A673 (cell line): ENCODE measurements around the gene BFAR.

ENCODE experiments used
- EZH2 ChIP-seq: fragments of 200-600 bp; sonication (generic); IDR thresholded peaks from 2 replicates; pipeline ENCODE4 v1.6.1; 2017; ENCODE audit warnings: borderline replicate concordance, low read depth, mild to moderate bottlenecking, mixed read lengths, antibody characterized with exemption, low read length; ENCODE audit not compliant: poor library complexity, severe bottlenecking
- TF ChIP-seq, protein P1 (sequence below): fragments of 300-800, 200-600 bp; sonication (generic); conservative IDR thresholded peaks from 2 replicates; pipeline ENCODE4 v1.5.1; 2017; ENCODE audit warnings: low read depth, mild to moderate bottlenecking, antibody characterized with exemption, low read length, moderate library complexity, mixed read lengths

DNA sequence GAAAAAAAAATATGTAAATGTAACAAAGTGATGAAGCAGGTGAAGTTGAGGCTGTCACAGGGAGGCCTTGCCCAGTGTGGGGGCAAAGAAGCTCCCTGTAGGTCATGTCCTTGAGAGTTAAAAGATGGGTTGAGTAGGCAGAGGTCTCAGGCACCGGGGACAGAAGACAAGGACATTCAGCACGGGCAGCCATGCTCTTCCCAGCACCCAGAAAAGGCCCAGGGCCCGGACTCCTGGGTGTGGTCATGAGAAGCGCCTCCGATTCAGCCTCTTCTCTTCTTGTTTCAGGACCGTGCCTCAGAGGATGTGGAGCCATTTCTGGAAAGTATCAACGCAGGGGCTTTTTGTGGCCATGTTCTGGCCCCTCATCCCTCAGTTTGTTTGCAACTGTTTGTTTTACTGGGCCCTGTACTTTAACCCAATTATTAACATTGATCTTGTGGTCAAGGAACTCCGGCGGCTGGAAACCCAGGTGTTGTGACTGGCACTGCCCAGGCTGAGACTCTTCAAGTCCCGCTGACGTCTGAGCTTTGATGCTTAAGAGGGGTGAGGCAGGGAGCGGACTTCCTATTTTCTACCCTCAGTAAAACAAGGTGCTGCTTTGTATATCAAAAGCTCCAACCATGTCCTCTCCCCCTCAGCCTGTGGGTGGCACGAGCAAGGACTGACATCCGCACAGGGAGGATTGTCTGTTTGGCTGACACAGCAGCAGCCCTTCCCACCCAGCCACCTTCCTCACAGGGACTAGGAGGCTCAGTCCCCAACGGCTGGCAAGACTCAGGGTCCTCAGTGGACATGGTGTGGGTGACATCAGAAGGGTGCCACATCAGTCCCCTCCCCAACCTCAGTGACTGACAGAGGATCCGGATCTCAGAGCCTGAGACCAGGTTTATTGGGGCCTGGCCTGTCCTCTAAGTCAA is 34.9 kb downstream of the BFAR start:
- TF ChIP-seq, protein P1, sequence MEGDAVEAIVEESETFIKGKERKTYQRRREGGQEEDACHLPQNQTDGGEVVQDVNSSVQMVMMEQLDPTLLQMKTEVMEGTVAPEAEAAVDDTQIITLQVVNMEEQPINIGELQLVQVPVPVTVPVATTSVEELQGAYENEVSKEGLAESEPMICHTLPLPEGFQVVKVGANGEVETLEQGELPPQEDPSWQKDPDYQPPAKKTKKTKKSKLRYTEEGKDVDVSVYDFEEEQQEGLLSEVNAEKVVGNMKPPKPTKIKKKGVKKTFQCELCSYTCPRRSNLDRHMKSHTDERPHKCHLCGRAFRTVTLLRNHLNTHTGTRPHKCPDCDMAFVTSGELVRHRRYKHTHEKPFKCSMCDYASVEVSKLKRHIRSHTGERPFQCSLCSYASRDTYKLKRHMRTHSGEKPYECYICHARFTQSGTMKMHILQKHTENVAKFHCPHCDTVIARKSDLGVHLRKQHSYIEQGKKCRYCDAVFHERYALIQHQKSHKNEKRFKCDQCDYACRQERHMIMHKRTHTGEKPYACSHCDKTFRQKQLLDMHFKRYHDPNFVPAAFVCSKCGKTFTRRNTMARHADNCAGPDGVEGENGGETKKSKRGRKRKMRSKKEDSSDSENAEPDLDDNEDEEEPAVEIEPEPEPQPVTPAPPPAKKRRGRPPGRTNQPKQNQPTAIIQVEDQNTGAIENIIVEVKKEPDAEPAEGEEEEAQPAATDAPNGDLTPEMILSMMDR, result no peak
- TF ChIP-seq EZH2, result no peak
